BLaER1 treated with 17β-estradiol and CSF1 and Interleukin-3, amounts not matched to agents 10 nM and 100 nM (cell line): ENCODE results near the gene UBAC1.

Experiments used
- H3K27ac ChIP-seq, 11 experiments: shearing (Covaris generic); formaldehyde crosslinking; 2 replicates each; pipeline ENCODE4 v1.8.1; 2022
- H3K27me3 ChIP-seq, 11 experiments: shearing (Covaris generic); formaldehyde crosslinking; 2 replicates each; pipeline ENCODE4 v1.8.1; 2022
- H3K36me3 ChIP-seq, 11 experiments: shearing (Covaris generic); formaldehyde crosslinking; 2 replicates each; pipeline ENCODE4 v1.8.1; 2022
- H3K4me1 ChIP-seq, 10 experiments: shearing (Covaris generic); formaldehyde crosslinking; 2 replicates each; pipeline ENCODE4 v1.8.1; 2022
- H3K4me2 ChIP-seq, 11 experiments: shearing (Covaris generic); formaldehyde crosslinking; 2 replicates each; pipeline ENCODE4 v1.8.1; 2022
- H3K4me3 ChIP-seq, 10 experiments: shearing (Covaris generic); formaldehyde crosslinking; 2 replicates each; pipeline ENCODE4 v1.8.1; 2022
- H3K9ac ChIP-seq, 11 experiments: shearing (Covaris generic); formaldehyde crosslinking; 2 replicates each; pipeline ENCODE4 v1.8.1; 2022
- H3K9me3 ChIP-seq, 11 experiments: shearing (Covaris generic); formaldehyde crosslinking; replicated peaks in 1 of 11; 2 replicates each; pipeline ENCODE4 v1.8.1; 2022
- H4K20me1 ChIP-seq, 11 experiments: shearing (Covaris generic); formaldehyde crosslinking; 2 replicates each; pipeline ENCODE4 v1.8.1; 2022
- Cebpa-rat ChIP-seq, 11 experiments: shearing (Covaris generic); IDR thresholded peaks; 2 replicates each; pipeline ENCODE4 v1.8.1; 2022

UBAC1 gene

GRCh38 chr9:135906291-135907005 lies 54.7 kb downstream of the UBAC1 start:
- peak overlapping the region; percentile 23 to 87 (median 82); a peak in 21 of 22 replicates for H3K27ac ChIP-seq
- H3K4me1 ChIP-seq, result peaks cover 62 to 72% (median 67%) of the 10 kb centered on the region in 10 experiments
- peaks cover 15 to 52% (median 34%) of the 10 kb centered on the region in 11 experiments for H3K36me3 ChIP-seq
- H3K9me3 ChIP-seq, result peaks cover 0 to 15% (median 0%) of the 10 kb centered on the region in 11 experiments; a peak in 5 of 22 replicates
- peak overlapping the region; percentile 78 to 98 (median 91) for H3K4me2 ChIP-seq
- no peak for TF ChIP-seq Cebpa-rat (IDR thresholded peaks at IDR 0.05)
- H3K9ac ChIP-seq, result peak overlapping the region; percentile 76 to 93 (median 85)
- no peaks in the 10 kb centered on the region for H3K27me3 ChIP-seq
- peak overlapping the region; percentile 70 to 89 (median 84) for H3K4me3 ChIP-seq
- H4K20me1 ChIP-seq, result peaks cover 51 to 72% (median 58%) of the 10 kb centered on the region in 11 experiments

- Histone ChIP-seq H3K9me3 (peaks cover 0 to 23% (median 0%) of the 10 kb centered on the region in 11 experiments; a peak in 5 of 22 replicates), H3K27me3 (no peaks in the 10 kb centered on the region), H3K27ac (peak overlapping the region in 6 of 11 experiments; percentile 75 to 87 (median 85); a peak in 7 of 22 replicates), H3K4me2 (peak overlapping the region; percentile 78 to 98 (median 91)), H3K9ac (peak overlapping the region; percentile 76 to 93 (median 85); a peak in 21 of 22 replicates), H3K4me3 (peak overlapping the region; percentile 70 to 89 (median 84)), H3K4me1 (peaks cover 58 to 64% (median 61%) of the 10 kb centered on the region in 10 experiments), H4K20me1 (peaks cover 58 to 74% (median 61%) of the 10 kb centered on the region in 11 experiments), H3K36me3 (peaks cover 8 to 50% (median 27%) of the 10 kb centered on the region in 11 experiments; a peak in 21 of 22 replicates)
- no peak for TF ChIP-seq Cebpa-rat (IDR thresholded peaks at IDR 0.05)
Measured at GRCh38 chr9:135905380-135906258, 55.6 kb downstream of the UBAC1 start.

GRCh38 chr9:135903786-135904520 lies 57.2 kb downstream of the UBAC1 start:
- Histone ChIP-seq H3K4me3 (no peak overlapping the region), H3K9ac (no peak overlapping the region), H3K4me2 (peak overlapping the region; percentile 22 to 98 (median 91); a peak in 20 of 22 replicates), H3K27ac (no peak overlapping the region), H3K9me3 (peaks cover 0 to 33% (median 1%) of the 10 kb centered on the region in 11 experiments; a peak in 6 of 22 replicates), H3K27me3 (no peaks in the 10 kb centered on the region), H3K4me1 (peaks cover 55 to 60% (median 57%) of the 10 kb centered on the region in 10 experiments), H3K36me3 (peaks cover 4 to 44% (median 23%) of the 10 kb centered on the region in 11 experiments; a peak in 15 of 22 replicates), H4K20me1 (peaks cover 75 to 82% (median 77%) of the 10 kb centered on the region in 11 experiments)
- TF ChIP-seq Cebpa-rat (IDR thresholded peaks at IDR 0.05), result no peak

GRCh38 chr9:135903358-135903656 lies 57.9 kb downstream of the UBAC1 start:
- H3K4me3 ChIP-seq, result no peak overlapping the region
- TF ChIP-seq Cebpa-rat (IDR thresholded peaks at IDR 0.05), result no peak
- peaks cover 53 to 58% (median 56%) of the 10 kb centered on the region in 10 experiments for H3K4me1 ChIP-seq
- no peak overlapping the region for H3K27ac ChIP-seq
- H3K36me3 ChIP-seq, result peaks cover 4 to 51% (median 23%) of the 10 kb centered on the region in 11 experiments; a peak in 16 of 22 replicates
- H4K20me1 ChIP-seq, result peaks cover 82 to 84% (median 83%) of the 10 kb centered on the region in 11 experiments
- no peak overlapping the region for H3K9ac ChIP-seq
- no peaks in the 10 kb centered on the region for H3K27me3 ChIP-seq
- H3K4me2 ChIP-seq, result peak overlapping the region in 10 of 11 experiments; percentile 22 to 98 (median 88); a peak in 19 of 22 replicates
- peaks cover 0 to 38% (median 7%) of the 10 kb centered on the region in 11 experiments; a peak in 8 of 22 replicates for H3K9me3 ChIP-seq

GRCh38 chr9:135902655-135903357 lies 58.4 kb downstream of the UBAC1 start:
- peaks cover 4 to 56% (median 28%) of the 10 kb centered on the region in 11 experiments; a peak in 18 of 22 replicates for H3K36me3 ChIP-seq
- H3K4me1 ChIP-seq, result peaks cover 49 to 58% (median 53%) of the 10 kb centered on the region in 10 experiments
- H3K27me3 ChIP-seq, result no peaks in the 10 kb centered on the region
- no peak overlapping the region for H3K27ac ChIP-seq
- H3K4me2 ChIP-seq, result peak overlapping the region in 9 of 11 experiments; percentile 27 to 98 (median 88); a peak in 15 of 22 replicates
- no peak overlapping the region for H3K9ac ChIP-seq
- peaks cover 87 to 89% (median 88%) of the 10 kb centered on the region in 11 experiments for H4K20me1 ChIP-seq
- H3K4me3 ChIP-seq, result no peak overlapping the region
- no peak for TF ChIP-seq Cebpa-rat (IDR thresholded peaks at IDR 0.05)
- peaks cover 0 to 43% (median 7%) of the 10 kb centered on the region in 11 experiments; a peak in 8 of 22 replicates for H3K9me3 ChIP-seq

GRCh38 chr9:135901826-135902225 lies 59.3 kb downstream of the UBAC1 start:
- Histone ChIP-seq H3K9ac (no peak overlapping the region), H3K4me2 (no peak overlapping the region), H3K4me3 (no peak overlapping the region), H3K4me1 (peaks cover 51 to 60% (median 54%) of the 10 kb centered on the region in 10 experiments), H3K27me3 (no peaks in the 10 kb centered on the region), H3K36me3 (peaks cover 7 to 63% (median 33%) of the 10 kb centered on the region in 11 experiments; a peak in 18 of 22 replicates), H3K27ac (no peak overlapping the region), H4K20me1 (peaks cover 96 to 99% (median 98%) of the 10 kb centered on the region in 11 experiments), H3K9me3 (peaks cover 0 to 47% (median 7%) of the 10 kb centered on the region in 11 experiments; a peak in 9 of 22 replicates)
- no peak for TF ChIP-seq Cebpa-rat (IDR thresholded peaks at IDR 0.05)

- H3K9me3 ChIP-seq, result peaks cover 0 to 47% (median 7%) of the 10 kb centered on the region in 11 experiments; a peak in 9 of 22 replicates
- H3K9ac ChIP-seq, result no peak overlapping the region
- no peak for TF ChIP-seq Cebpa-rat (IDR thresholded peaks at IDR 0.05)
- no peaks in the 10 kb centered on the region for H3K27me3 ChIP-seq
- peaks cover 7 to 63% (median 33%) of the 10 kb centered on the region in 11 experiments; a peak in 18 of 22 replicates for H3K36me3 ChIP-seq
- peaks cover 99 to 100% (median 100%) of the 10 kb centered on the region in 11 experiments for H4K20me1 ChIP-seq
- no peak overlapping the region for H3K4me3 ChIP-seq
- H3K27ac ChIP-seq, result no peak overlapping the region
- peaks cover 56 to 66% (median 59%) of the 10 kb centered on the region in 10 experiments for H3K4me1 ChIP-seq
- no peak overlapping the region for H3K4me2 ChIP-seq
Measured at GRCh38 chr9:135901031-135901758, 60.0 kb downstream of the UBAC1 start.
